HL-60 (cell line): ENCODE results near the gene DSG3.

Source experiments
- CTCF ChIP-seq: IDR thresholded peaks from one replicate; pipeline ENCODE4 v1.5.1; 2011; ENCODE audit warnings: low read length, control low read depth, inconsistent platforms; ENCODE audit not compliant: insufficient read depth
- POLR2AphosphoS5 ChIP-seq: IDR thresholded peaks from 2 replicates; pipeline ENCODE4 v1.6.1; 2012; ENCODE audit warnings: low read depth
- REST ChIP-seq: IDR thresholded peaks from 2 replicates; pipeline ENCODE4 v1.6.1; 2012; ENCODE audit warnings: low read depth; ENCODE audit not compliant: insufficient replicate concordance

GRCh38 chr18:31441493-31441892, 6.0 kb upstream of the DSG3 start:
- TF ChIP-seq REST (no peak), CTCF (no peak), POLR2AphosphoS5 (no peak)
